Left lobe of liver (tissue), 2 donors: Measurements from ENCODE around the gene OSTN. TPM values are rescaled to one million over a fixed set of nuclear protein-coding genes. Genes with fewer than 3 reads are reported as not detected.
"Not testable (repeated sequence)": the region's sequence is repeated elsewhere in the genome, so short reads cannot be mapped to it uniquely, and the experiment has no call there.

Experiments
- ATAC-seq: fragments of 200-7000 bp; cut with Tn5 transposase; one replicate; pipeline ENCODE4 v1.9.1; 2020; ENCODE audit warnings: mild to moderate bottlenecking, moderate library complexity
- DNase-seq: peaks from one replicate; pipeline ENCODE4 v3.0.0-alpha.2; 2020; ENCODE audit warnings: low spot score
- total RNA-seq: library from RNA; stranded (reverse); gene quantifications from one replicate; pipeline ENCODE4 v1.2.1, GENCODE V29; 2021
- donor health status: DM: no; HTN: no; CAD: no; lungs with moderate emphysema.
- donor health status: DM: no; HTN: yes; CAD: no.

OSTN gene
- total RNA-seq, 1 donor from 2014 or later = not detected

DNA sequence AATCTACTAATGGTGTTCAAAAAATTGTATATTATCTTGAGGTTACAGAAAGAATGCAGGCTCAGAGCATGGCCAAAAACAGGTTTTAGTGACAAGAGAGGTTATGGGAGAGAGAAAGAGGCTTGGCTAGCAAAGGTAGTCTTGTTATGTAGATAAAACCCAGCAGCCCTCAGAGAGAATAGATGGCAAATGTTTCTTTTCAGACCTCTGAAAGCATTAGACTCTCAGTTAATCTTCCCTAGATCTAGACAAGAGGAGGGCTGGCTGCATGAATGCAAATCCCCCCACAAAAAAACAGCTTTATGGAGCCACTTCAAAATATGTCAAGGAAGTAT, 62.2 kb downstream of the OSTN start:
- DNase-seq = no peak

DNA sequence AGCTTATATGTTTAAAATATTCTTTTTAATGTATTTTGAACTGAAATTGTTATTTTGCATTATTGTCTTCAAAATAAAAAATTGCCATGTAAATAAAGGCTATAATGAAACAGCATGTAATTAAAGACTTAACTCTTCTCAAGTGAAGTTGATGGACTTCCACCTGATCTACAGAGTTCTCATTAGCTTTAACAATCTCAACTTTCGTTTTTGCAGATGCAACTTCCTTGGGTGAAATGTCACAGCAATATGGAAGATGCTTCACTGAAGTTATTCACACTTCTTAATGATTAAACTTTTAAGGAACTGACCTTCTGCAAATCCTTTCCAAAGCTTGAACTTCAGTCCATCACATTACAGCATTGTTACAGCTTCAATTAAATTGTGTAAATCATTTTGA, 63.6 kb downstream of the OSTN start:
- DNase-seq (no peak), ATAC-seq (no peak)

More for the DNA sequence above, 62.2 kb downstream of the OSTN start:
- ATAC-seq = peak; percentile 74

DNA sequence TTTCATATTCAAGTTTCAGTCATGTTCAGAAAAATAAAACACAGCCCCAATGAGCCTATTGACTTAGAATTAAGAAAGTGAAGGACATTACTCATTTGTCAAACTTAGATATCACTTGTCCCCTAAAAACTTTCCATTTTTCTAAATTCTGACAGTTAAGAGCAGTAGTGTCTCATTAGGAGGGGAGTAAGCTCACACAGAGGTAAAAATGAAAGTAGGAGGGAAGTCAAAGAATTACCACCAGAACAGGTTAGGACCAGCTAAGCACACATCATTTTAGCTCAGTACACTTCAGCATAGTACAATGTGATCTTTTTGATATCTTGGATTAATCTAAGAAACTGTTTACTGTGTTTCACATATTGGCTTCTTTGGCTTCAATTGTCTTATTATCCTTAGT, 64.3 kb downstream of the OSTN start:
- ATAC-seq (peak; percentile 38), DNase-seq (no peak)

DNA sequence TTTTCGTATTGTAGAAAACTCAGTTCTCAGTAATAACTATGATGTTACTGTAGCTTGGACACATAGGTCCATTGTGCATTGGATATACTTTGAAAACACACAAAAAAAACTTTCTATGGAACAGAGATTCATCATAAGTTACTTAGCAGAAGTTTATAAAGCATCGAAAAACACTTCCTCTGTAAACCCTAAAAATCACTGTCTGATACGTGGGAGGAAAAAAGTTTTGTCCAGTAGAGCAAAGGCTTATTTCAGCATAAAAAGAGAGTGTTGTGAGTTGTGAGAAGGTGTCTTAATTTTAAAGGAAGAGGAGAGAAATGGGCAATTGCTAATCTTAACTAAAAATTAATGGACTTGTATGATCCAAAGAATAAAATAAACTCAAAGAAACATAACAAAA, 64.8 kb downstream of the OSTN start:
- ATAC-seq = no peak

DNA sequence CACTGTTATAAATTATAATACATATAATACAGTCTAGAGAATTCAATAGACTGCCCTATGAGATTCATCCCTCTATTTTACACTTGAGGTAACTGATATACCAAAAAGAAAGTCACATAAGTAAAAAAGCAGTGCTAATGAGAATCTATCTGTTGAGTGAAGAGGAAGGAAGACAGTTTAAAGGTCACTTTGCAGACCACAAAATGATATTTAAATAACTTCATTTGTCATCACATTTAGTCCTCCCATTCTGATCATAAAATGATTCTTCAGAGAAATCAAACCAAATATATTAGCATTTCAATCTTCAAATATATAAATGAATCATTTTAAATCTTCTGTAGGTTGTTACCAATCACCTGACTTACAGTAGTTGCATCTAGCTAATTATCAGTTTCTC, 69.7 kb downstream of the OSTN start:
- DNase-seq = no peak
- no peak for ATAC-seq

More for the DNA sequence above, 64.8 kb downstream of the OSTN start:
- no peak for DNase-seq

DNA sequence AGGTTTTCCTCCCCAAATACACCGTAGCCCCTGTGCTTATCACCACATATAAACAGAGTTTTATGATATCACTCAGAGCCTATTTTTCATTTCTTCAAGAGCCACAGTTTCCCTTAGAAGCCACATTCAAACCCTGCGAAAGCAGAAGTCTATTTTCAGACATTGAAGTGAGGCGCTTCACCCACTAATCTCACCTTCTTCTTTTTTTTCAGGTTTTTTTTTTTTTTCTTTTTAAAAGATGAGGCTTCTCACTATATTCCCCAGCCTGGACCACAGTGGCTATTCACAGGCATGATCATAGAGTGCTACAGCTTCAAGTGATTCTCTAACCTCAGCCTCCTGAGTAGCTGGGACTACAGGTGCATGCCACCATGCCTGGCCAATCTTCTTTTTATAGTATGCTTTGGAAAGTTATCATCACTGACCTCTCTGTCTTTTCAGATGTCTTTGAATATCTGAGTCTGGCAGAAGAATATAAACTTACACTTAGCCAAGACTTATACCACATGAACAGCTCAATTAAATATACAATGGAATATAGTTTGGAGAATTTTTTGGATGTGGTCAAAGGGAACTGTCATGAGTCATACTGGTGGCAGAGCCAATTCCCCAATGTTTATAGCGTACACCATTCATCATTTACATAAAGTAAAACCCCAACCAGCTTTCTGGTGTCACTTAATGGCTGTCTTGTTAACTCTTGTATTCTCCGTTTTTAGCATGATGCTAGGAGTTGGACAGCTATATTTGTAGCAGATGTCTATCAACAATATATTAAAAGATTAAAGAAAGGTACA, 70.4 kb downstream of the OSTN start:
- DNase-seq (no peak), ATAC-seq (no peak)

DNA sequence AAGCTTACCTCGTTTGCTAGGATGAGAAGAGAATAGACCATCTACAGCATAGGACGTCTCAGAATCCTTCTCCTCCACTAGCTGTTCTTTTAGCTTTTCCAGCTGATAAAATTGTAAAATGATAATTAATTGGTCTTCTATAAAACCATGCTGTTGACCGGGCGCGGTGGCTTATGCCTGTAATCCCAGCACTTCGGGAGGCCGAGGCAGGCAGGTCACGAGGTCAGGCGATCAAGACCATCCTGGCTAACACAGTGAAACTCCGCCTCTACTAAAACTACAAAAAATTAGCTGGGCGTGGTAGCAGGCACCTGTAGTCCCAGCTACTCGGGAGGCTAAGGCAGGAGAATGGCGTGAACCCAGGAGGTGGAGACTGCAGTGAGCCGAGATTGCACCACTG, 76.2 kb downstream of the OSTN start:
- not testable (repeated sequence) for ATAC-seq, DNase-seq

DNA sequence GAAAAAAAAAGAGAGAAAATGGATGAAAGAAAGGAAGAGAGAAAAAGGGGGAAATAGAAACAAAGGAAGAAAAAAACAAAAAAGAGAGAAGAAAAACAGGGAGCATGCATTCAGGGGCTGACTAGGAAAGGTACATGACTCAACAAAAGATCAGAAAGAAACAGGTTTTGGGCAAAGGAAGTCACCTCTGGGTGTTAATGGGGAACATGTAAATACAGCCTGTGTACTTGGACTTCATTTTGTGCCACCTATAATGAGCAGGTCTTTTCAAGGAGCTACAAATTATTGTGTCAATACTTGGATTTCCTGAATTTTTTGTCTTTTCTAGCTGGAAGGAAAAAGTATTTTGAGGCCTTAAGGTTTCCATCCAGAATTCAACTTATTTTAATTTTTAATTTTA, 76.7 kb downstream of the OSTN start:
- DNase-seq (no peak), ATAC-seq (no peak)

DNA sequence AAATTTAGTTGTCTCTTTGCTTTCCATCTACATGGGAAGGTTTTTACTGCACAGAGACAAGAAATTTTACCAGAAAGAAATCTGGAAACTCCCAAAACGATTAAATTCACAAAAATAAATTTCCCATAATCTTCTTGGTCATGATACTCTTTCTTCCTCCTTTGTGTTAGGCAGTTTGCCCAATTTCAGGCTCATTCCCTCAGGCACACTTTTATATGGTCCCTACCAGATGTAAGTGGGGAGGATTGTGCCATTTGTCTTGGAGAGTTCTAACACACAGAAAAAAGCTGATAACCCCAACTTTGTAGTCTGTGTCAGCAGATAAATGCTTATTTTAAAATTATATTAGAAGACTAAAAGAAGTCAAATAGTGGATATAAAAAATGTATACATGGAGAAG, 81.1 kb downstream of the OSTN start:
- no peak for ATAC-seq
- DNase-seq = no peak

DNA sequence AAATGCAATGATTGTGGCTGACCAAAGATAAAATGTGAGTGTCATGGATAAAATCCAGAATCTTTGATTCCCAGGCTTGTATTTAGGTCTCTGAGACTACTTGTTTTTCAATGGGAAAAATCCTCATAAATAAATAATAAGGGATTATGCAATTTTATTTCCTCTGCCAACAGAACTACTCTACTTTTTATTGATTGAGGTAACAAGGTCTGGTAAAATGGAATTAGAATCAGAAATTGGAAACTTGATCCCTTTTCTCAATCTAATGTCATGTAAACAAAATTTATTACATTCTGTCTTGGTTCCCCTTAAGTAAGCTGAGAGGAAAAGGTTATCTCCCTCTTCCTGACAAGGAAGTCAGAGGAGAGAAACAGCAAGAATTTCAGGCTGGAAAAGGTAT, 81.8 kb downstream of the OSTN start:
- ATAC-seq (peak; percentile 41), DNase-seq (no peak)

DNA sequence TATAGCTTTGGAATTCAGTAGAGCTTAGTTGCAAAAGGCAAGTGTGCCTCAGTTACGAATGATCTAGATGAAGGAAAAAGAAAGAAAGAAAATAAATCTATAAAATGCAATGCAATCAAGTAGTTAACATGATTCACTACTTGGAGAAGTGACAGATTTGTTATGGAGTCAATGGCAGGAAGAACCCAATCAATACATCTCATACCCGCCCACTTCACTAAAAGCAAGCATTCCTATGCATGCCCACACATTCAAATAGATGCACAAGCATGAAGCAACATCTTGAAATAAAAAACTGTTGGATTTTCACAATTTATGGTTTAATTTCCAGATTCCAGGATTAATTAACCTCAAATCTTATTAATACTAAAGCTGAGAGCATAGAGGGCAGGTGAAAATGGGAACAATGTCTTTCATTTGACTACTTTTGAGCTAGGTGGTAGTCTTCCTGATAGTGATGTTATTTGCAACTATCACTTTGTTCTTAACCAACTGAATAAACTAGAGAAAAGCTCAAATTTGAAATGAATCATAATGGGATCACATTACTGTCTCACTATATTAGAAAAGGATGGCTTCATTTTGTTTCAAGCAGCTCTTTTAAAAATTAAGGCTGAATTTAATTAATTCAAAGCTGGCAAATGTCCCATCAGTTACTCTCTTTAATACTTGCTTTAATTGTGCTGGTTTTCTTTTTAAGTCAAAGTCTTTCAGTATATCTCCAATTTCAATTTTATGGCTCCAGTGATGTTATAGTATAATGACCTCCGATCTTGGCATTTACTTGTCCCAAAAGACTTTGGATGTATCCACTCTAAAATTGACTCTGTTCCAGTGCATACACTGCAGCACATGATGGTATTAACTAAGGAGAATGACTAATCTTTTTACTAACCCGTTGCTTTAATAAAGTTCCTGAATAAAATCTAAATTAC, 83.5 kb downstream of the OSTN start:
- no peak for DNase-seq
- ATAC-seq = peak; percentile 44

DNA sequence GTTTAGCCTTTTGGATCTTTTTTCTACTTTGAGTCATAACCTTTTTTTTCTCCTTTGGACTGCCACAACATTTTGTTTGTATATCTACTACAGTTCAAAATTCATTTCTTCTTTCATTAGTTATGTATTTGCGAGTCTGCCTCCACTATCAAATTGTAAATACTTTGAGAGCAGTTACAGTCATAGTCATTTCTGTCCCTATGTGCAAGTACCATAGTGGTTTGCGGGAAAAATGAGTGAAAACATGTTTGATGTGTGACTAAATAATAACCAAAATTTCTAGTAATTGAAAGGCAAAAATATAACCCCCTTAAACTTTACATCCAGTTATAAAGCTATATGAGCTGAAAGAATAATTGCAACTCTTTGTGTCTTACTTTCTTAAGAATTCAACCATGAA, 84.4 kb downstream of the OSTN start:
- ATAC-seq (no peak), DNase-seq (no peak)

DNA sequence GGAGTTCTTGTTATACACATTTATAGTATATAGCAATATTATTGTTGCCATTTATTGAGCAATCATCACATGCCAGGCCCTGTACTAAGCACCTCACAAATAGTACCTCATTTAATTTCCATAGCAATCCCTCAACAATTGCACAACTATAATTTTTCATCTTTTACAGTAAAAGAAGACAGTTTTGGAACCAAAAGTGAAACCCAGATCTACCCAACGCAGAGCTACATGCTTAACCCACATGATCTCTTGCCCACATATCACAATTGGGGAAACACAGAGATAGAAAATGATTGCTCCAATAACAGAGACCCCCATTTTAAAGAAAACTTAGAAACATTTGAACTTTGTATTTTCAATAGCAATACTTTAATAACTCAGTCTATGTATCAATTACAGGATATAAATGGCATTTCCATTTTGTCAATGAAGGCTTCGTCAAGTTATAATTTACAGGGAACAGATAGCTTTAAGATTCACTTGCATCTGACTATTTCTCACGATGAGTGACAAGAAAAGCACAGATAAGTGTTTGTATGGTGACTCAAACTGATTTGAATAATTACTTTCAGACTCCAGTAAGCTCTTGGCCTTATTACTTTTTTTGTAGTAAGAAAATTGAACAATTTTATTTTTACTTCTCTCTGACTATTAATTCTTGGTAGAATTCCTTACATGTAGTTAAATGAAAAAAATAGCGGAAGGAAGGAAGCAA, 91.4 kb downstream of the OSTN start:
- ATAC-seq = no peak
- DNase-seq = no peak

DNA sequence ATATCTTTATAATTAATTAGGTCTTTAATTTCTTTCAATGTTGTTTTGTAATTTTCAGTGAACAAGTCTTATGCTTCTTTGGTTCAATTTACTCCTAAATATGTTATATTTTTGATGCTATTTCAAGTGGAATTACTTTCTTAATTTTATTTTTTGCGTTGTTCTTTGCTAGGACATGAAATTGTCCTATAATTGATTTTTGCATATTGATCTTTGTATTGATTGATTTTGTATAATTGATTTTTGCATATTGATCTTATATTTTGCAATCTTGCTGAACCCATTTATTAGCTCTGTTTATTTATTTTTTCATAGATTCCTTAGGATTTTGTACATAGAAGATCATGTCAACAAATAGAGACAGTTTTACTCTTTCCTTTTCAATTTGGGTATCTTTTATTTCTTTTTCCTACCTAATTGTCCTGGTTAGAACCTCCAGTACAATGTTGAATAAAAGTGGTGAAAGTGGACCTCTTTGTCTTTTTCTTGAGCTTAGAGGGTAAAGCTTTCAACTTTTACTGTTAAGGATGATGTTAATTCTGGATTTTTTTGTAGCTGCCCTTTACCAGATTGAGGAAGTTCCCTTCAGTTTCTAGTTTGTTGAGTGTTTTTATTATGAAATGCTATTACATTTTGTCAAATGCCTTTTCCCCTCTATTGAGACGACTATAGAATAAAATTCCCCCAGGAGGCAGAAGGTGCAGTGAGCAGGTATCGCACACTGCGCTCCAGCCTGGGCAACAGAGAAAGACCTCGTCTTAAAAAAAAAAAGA, 93.4 kb downstream of the OSTN start:
- no peak for ATAC-seq
- no peak for DNase-seq

DNA sequence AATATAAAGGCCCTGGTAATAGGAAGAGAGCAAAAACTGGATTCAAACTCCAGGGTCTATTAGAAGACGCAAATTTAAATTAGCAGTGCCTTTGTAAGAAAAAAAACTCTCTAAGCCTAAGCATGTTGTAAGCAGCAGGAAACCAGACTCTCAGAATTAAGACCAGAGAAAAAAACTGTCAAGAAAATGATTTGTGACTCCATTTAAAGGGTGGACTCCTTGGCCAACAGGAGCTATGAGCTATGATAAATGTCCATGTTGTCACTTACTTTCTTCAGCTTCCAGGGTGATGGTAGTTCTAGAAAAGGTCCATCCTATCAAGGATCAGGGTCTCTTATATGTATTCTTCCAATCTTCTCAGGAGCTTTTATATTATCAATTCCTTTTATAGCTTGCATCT, 95.2 kb downstream of the OSTN start:
- no peak for ATAC-seq
- DNase-seq = no peak

DNA sequence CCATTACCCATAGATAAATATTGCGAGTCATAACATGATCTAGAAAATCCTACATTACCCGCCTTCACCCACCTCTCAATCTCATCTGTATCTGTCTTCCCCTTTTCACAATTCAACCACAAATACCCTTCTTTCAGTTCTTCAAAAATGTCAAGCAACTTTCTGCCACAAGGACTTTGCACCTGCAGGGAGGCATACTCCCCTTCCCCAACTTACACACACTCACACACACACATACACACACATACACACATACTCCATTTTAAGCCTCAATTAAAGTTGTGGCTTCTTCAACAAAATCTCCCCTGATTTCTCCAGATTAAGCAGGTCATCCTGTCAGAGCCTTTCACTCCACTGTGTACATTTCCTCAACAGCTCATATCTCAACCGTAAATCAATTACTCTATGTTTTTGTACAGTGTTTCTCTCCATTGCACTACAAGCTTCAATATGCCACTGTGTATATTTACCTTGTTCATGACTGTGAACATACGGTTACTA, 97.0 kb downstream of the OSTN start:
- DNase-seq = no peak

DNA sequence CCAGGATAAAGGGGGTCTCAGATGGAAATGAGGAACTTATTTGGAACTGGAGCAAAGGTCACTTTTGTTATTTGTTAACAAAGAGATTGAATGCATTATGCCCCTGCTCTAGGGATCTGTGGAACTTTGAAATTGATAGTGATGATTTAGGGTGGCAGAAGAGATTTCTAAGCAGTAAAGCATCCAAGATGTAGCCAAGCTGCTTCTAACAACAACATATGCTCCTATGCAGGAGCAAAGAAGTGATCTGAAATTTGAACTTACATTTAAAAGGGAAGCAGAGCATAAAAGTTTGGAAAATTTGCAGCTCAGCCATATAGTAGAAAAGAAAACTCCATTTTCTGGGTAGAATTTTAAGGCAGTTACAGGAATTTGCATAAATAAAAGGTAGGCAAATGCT, 99.8 kb downstream of the OSTN start:
- ATAC-seq (no peak), DNase-seq (no peak)

More for the DNA sequence above, 97.0 kb downstream of the OSTN start:
- no peak for ATAC-seq

DNA sequence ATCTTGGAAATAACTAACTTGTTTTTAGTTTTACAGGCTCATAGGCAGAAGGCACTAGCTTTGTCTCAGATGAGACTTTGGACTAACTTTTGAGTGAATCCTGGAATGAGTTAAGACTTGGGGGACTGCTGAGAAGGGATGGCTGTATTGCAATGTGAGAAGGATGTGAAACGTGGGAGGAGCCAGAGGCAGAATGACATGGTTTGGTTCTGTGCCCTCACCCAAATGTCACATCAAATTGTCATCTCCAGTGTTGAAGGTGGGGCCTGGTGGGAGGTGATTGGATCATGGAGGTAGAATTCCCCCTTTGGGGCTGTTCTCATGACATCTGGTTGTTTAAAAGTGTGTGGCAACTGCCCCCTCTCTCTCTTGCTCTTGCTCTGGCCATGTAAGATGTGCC, 101.4 kb downstream of the OSTN start:
- no peak for DNase-seq
- ATAC-seq = no peak

DNA sequence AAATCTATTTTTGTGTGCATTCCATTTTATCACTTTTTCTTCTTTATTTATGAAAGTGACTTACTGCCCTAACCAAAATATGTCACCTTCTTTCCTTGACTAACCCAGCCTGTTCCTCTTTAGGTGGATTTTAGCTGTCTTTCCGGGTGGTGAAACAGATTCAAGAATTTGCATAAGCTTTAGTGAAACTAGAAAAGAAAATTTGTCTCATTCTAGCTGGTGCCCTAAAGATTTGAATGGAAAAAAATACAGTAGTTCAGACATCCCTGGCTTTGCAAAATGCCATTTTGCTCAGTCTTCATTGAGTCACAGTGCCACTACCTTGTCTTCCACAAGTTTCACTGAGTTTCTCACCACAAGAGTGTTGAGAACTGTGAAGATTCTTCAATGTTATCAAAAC, 102.0 kb downstream of the OSTN start:
- ATAC-seq = no peak

DNA sequence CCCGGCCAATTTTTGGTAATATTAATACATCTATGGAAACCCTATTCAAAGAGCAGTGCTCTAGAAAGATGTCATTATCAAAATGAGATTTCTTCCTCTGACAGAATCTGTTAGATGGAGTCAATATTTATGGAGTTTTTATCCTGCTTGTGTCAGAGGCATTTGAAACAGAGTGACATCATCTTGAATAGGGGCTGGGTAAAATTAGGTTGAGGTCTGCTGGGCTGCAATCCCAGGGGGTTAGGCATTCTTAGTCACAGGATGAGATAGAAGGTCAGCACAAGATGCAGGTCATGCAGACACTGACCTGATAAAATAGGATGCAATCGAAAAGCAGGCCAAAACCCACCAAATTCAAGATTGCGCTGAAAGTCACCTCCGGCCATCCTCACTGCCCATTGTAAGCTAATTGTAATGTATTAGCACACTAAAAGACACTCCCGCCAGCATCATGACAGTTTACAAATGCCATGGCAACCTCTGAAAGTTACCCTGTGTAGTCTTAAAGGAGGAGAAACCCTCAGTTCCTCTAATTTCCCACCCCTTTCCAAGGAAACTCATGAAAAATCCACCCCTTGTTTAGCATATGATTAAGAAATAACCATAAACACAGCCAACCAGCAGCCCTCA, 102.9 kb downstream of the OSTN start:
- DNase-seq (no peak), ATAC-seq (no peak)

More for the DNA sequence above, 102.0 kb downstream of the OSTN start:
- no peak for DNase-seq
